A172 (cell line): ENCODE results near the gene TCERG1L. TPM values are rescaled to one million over a fixed set of nuclear protein-coding genes. Genes with fewer than 3 reads are reported as not detected.
"Not testable (repeated sequence)": the region's sequence is repeated elsewhere in the genome, so short reads cannot be mapped to it uniquely, and the experiment has no call there.

Source experiments
- DNase-seq: peaks from one replicate; pipeline ENCODE4 v3.0.0-alpha.2; 2015; ENCODE audit warnings: low spot score
- total RNA-seq: library from RNA; depleted of rRNA; stranded (reverse); fragments of >200 nt; shearing (Covaris generic); gene quantifications from 2 replicates; pipeline ENCODE4 v1.2.3, GENCODE V29; 2014

TCERG1L gene
- total RNA-seq, 1 experiment from 2014 or later = not detected

GRCh38 chr10:131086094-131086493 lies 225.4 kb downstream of the TCERG1L start:
- DNase-seq = no peak

- DNase-seq = no peak
Observed at GRCh38 chr10:131085091-131085860, 226.2 kb downstream of the TCERG1L start.

GRCh38 chr10:131084791-131085090 lies 226.8 kb downstream of the TCERG1L start:
- no peak for DNase-seq

- no peak for DNase-seq
Observed at GRCh38 chr10:131083915-131084790, 227.4 kb downstream of the TCERG1L start.

DNA sequence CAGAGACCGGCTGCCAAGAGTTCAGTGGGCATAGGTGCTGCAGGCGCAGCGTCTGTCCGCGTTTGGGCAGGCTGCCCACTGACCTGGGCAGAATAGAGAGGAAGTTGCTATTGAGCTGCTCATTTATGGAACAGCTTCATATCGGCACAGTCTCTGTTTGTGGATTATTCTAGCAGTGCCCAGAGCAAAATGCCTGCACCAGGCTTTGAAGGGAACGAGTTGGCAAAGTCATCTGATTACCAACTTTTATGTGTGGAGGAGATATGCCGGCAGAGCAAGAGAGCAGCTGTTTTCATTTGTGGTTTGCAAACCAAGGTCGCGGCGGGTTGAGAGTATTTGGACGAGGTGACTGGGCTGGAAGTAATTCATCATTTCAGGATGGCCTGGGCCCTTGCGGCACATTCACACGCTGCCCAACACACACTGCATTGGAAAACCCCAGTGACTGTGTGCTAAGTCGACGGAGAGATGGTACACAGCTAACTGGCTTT lies 228.5 kb downstream of the TCERG1L start:
- DNase-seq = no peak

- DNase-seq = no peak
Observed at GRCh38 chr10:131082201-131082850, 229.2 kb downstream of the TCERG1L start.

DNA sequence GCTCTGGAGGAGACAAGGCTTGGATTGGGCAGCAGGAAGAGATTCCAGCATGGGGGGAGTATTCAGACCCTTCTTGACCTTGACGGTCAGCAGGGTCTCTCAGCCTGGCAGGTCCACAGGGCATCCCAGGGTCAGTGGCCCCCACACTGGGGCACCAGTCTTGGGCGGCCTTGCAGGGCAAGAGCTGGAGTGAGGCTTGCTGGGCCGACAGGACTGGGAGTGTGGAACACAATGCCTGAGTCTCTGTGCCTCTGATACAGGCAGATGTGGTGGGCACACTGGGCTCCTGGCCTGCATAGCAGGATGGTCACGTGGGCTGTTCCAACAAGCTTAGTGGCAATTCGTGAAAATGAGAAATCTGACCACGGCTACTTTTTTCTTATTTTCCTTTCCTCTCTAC lies 229.7 kb downstream of the TCERG1L start:
- no peak for DNase-seq

- no peak for DNase-seq
Observed at GRCh38 chr10:131081376-131081775, 230.1 kb downstream of the TCERG1L start.

GRCh38 chr10:131080571-131080970 lies 230.9 kb downstream of the TCERG1L start:
- DNase-seq = no peak

- DNase-seq = no peak
Observed at GRCh38 chr10:131079314-131079713, 232.2 kb downstream of the TCERG1L start.

- not testable (repeated sequence) for DNase-seq
Observed at GRCh38 chr10:131078882-131079280, 232.6 kb downstream of the TCERG1L start.

DNA sequence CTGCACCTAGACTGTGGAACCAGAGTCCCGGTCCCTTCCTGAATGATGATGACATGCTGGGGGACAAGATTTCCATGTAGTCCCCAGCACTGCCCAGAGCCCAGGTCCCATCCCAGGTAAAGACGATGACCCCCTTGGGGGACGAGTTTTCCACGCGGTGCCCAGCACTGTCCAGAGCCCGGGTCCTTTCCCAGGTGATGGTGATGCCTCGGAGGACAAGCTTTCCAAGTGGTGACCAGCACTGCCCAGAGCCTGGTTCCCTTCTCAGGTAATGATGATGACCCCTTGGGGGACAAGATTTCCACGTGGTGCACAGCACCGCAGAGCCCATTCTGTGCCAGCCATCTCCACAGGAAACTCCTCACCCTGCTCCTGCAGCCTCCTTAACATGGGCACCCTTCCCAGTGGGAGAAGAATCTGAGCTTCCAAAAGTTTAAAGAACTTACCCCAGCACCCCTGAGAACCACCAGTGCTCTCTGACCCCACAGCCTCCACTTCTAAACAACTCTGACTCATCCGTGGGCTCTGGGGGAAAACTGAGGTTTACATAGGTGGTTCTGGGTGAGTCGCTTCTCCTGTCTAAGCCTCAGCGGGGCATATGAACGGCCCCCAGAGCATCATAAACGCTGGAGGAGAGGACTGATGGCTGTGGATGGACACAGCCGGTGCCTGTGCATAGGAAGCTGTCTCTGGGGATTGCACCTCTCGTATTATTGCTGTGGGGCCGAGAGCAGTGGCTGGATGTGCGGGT lies 233.2 kb downstream of the TCERG1L start:
- no peak for DNase-seq

DNA sequence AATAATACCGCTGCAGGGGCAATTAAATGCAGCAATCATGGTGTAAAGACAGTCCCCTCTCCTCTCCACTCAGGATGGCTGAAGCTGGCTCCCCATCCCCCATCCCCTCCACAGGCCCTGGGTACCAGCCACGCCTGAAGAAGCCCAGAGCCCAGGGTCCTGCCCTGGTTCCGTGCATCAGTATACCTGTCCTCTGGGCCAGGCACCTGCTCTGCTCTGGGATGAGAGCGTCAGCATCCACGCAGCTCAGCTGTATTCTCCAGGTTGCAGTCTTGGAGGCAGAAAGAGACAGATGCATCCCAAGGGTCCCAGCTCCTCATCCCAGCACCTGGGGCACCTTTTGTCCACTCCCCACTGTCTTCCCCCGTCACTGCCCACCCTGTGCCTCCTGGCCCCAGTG lies 233.8 kb downstream of the TCERG1L start:
- DNase-seq = no peak

DNA sequence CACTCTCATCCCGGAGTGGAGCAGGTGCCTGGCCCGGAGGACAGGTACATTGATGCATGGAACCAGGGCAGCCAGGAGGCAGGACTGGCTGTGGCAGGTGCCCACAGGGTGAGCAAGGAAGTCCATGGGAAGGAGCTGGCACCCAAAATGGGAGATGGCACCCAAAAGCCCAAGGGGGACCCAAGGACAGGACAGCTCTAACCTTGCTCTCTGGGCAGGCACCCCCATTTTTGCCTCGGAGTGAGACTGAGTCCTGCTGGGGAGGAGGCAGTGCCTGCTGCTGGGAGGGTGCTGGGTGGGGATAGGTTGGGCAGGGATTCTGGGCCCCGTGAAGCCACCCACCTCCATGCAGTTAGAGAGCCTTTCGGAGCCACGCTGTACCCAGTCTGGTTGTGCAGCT lies 234.5 kb downstream of the TCERG1L start:
- no peak for DNase-seq

- DNase-seq = no peak
Observed at GRCh38 chr10:131076356-131076755, 235.2 kb downstream of the TCERG1L start.

- DNase-seq = no peak
Observed at GRCh38 chr10:131075218-131075770, 236.2 kb downstream of the TCERG1L start.

GRCh38 chr10:131074682-131075081 lies 236.8 kb downstream of the TCERG1L start:
- DNase-seq = no peak

GRCh38 chr10:131073469-131074035 lies 238.0 kb downstream of the TCERG1L start:
- DNase-seq = no peak

GRCh38 chr10:131072651-131073468 lies 238.7 kb downstream of the TCERG1L start:
- DNase-seq = no peak

DNA sequence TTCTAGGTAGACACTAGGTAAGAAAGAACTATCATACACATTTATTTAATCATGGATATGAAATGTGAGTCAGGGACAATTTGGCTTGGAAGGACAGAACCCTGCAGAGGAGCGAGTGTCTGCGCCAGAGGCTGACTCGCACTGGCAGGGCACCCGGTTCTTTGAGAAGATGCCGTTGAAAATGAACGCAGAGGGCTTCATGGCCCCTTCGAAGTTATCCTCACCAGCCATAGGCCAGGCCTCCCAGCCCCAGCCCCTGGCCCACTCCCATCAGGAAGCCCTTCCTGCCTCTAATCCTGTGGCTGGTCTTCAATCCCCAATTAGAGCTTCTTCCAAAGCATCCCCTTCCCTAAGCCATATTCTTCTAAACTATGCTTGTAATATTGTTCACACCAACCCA lies 239.8 kb downstream of the TCERG1L start:
- no peak for DNase-seq
